ENCODE measurements around the gene ZNF628.

DNA sequence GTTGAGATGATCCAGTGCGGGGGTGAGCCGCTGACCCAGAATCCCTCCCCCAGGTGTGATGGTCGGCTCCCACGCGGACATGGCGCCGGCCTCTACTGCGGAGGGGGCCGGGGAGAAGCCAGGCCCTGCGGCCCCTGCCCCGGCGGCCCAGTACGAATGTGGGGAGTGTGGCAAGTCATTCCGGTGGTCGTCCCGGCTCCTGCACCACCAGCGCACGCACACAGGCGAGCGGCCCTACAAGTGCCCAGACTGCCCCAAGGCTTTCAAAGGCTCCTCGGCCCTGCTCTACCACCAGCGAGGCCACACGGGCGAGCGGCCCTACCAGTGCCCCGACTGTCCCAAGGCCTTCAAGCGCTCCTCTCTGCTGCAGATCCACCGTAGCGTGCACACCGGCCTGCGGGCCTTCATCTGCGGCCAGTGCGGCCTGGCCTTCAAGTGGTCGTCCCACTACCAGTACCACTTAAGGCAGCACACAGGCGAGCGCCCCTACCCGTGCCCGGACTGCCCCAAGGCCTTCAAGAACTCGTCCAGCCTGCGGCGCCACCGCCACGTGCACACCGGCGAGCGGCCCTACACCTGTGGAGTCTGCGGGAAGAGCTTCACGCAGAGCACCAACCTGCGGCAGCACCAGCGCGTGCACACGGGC lies 4.9 kb downstream of the ZNF628 start:
- TF ChIP-seq GATA3 (IDR thresholded peaks at IDR 0.05; ENCODE audit: low read depth, low read length) (no peak), GATA2 (IDR thresholded peaks at IDR 0.05; ENCODE audit: low read depth, low read length) (no peak)
